ENCODE data around the gene M1AP.

M1AP gene

DNA sequence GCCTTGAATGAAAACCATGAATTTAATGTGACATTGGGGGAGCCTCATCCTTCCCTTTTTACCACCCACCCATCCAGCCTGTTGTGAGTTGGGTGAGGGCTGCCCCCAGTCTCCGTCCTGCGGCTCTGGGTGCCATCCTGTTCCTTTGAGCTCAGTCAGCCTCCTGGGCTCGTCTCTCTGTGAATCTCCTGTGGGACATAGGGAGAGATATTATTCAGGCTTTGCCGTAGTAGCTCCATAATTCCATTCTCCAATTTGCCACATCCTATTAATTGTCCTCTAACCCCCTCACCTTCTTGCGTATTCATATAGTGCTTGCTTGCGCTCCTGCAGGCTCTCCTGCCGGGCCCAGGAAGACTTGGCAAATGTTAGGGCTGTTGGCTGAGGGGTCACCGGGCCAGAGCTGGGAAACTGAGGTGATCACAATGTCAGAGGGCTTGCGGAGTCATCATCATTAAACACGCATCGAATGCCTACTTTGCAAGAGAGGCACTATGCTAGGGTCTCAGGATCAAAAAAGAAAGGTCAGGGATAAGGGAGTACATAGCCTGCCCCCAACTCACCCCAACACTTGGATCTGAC, 121.4 kb downstream of the M1AP start:
- peak overlapping the region; percentile 99 for H3K4me3 Mint-ChIP-seq
- peaks cover 4% of the 10 kb centered on the region for H3K27me3 Mint-ChIP-seq
- no peaks in the 10 kb centered on the region for H3K9me3 Mint-ChIP-seq
- no peak overlapping the region for H3K27ac Mint-ChIP-seq
- peaks cover 43% of the 10 kb centered on the region for H3K4me1 Mint-ChIP-seq (ENCODE audit: low read depth)
- H3K36me3 Mint-ChIP-seq (ENCODE audit: low read depth), result peaks cover 49% of the 10 kb centered on the region

DNA sequence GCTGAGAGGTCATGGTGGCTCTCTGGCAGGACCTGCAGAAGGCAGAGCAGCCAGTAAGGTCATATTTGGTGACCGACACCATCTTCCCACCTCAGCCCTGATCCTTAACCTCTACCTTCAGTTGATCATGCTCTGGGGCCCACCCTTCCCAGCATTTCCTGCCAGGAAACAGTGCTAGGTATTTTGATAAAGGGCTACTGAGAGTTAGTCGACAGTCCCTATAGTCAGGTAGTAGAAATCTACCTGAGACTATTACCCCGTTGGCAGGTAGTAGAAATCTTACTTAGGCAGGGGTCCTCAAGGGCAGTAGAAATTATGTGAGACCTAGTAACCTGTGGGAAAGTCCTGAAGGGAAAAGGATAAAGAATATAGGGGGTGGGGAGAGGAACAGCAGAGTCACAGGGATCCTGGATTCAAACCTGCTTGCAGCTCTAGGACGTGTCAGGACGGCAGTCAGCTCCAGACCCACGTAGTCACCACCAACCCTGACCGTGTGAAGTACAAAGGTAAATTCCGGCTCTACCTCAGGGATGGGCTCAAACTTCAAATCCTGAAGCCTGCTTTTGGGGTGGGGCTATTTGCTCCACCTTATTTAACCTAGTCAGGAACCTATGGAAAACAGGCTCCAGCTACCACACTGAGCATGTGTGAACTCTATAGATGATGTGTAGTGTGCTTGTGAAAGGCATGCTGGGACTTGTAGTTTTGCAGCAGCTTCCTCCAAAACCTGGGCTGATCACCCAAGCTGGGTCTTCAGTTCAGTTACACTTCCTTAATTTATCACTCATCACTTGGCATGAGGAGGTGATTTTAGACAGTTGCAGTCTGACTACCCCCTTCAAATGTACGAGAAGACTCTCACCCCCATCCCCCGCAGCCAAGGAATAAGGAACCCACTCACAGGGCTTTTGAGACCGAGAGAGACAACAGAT, 122.1 kb downstream of the M1AP start, which contains the start of gene DQX1:
Gene DQX1, minus strand, starts transcription at position 515 of the 932 bp plus-strand sequence. Its CDS starts 502 bp downstream, at position 13.
- no peaks in the 10 kb centered on the region for H3K9me3 Mint-ChIP-seq
- H3K4me1 Mint-ChIP-seq (ENCODE audit: low read depth), result peaks cover 35% of the 10 kb centered on the region
- peak within 1 kb of the TSS; percentile 99 for H3K4me3 Mint-ChIP-seq
- no peak within 1 kb of the TSS for H3K27ac Mint-ChIP-seq
- peaks cover 4% of the 10 kb centered on the region for H3K27me3 Mint-ChIP-seq
- H3K36me3 Mint-ChIP-seq (ENCODE audit: low read depth), result peaks cover 42% of the 10 kb centered on the region

DNA sequence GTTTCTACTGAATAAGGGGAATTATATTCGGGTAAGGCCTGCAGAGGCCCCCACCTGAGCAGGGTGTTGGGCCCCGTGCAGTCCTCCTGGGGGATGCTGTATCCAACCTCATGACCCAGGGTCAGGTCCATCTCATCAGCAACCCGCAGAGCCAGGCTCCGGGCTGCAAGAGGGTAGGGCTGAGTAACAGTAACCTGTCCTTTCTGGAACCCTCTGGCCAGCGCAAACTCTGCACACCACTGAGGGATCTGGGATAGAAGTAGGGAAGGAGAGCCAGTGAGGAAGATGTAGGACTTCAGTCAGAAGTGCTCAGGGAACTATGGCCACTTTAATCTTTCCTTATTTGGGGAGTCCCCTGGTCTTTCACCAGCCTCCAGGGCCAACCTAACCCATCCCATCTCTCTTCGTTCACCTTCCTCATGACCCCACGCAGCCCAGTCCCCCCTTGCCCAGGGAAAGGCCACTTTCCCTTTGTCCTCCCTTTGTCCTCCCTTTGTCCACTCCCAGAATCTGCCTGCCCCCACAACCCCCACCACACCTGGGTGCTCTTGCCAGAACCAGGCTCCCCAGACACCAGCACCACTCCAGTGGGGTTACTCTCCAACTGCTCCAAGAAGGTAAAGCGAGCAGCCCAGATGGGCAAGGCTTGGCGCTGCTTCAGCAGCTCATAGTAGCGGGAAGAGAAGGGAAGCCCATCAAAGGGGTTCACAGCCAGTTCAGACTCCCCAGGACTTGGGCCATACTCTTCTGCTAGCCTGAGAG, 123.0 kb downstream of the M1AP start:
- Mint-ChIP-seq H3K27me3 (peaks cover 8% of the 10 kb centered on the region), H3K9me3 (no peaks in the 10 kb centered on the region), H3K36me3 (ENCODE audit: low read depth) (peaks cover 36% of the 10 kb centered on the region), H3K27ac (no peak overlapping the region), H3K4me3 (no peak overlapping the region), H3K4me1 (ENCODE audit: low read depth) (peaks cover 30% of the 10 kb centered on the region)

DNA sequence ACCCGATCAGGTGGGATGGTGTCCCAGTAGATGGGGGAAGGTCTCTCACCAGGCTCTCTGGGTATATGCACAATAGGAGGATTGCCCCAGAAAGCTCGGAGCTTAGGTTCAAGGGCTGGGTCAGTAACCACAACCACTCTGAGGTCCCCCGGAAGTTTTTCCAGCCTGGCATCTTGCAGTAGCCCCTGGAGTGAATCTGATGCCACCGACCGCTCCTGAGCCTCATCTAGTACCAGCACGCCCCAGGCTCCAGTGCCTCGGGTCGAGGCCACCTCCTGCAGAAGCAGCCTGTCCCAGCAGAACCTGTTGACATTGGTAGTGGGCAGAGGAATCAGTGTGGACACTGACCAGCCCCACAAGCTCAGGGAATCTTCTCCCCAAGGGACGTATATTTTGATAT, 124.1 kb downstream of the M1AP start:
- H3K36me3 Mint-ChIP-seq (ENCODE audit: low read depth), result peaks cover 33% of the 10 kb centered on the region
- no peak overlapping the region for H3K27ac Mint-ChIP-seq
- H3K27me3 Mint-ChIP-seq, result peaks cover 20% of the 10 kb centered on the region
- H3K9me3 Mint-ChIP-seq, result no peaks in the 10 kb centered on the region
- peaks cover 30% of the 10 kb centered on the region for H3K4me1 Mint-ChIP-seq (ENCODE audit: low read depth)
- H3K4me3 Mint-ChIP-seq, result no peak overlapping the region

DNA sequence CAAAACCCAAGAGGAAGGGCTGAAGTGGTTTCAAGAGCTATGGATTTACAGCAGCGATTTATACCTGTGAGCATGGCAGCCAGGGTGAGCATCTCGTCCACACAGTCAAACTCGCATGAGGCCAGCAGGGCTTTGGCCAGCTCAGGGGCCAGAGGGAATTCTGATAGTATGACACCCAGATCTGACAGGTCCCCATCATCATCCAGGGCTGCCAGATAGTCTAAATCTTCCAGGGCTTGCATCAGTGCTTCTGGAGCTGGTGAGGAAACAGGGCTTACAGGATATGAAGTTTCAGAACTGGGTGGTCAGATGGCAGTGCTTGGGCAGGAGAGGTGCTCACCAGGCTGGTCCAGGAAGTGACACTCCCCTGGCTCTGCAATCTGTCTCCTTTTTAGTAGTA, 125.6 kb downstream of the M1AP start:
- no peak overlapping the region for H3K27ac Mint-ChIP-seq
- no peaks in the 10 kb centered on the region for H3K9me3 Mint-ChIP-seq
- H3K36me3 Mint-ChIP-seq (ENCODE audit: low read depth), result peaks cover 18% of the 10 kb centered on the region
- no peak overlapping the region for H3K4me3 Mint-ChIP-seq
- peaks cover 35% of the 10 kb centered on the region for H3K27me3 Mint-ChIP-seq
- peaks cover 15% of the 10 kb centered on the region for H3K4me1 Mint-ChIP-seq (ENCODE audit: low read depth)

DNA sequence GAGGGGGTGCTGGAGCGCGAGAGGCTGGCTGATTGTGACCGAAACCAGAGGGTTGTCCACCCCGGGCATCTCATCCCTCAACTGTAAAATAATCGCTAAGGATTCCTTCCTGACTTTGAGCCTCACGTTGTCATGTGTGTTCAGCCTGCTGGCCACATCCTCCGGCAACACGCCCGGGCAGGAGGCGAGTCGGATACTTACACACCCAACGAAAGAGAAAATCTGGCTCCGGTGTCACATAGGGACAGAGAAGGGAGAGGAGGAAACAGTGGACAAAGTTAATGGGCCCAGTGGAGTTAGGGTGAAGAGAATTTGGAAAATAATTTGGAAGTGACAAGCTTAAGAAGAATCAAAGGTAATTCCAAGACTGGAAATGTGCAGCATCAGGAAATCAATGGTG, 131.5 kb downstream of the M1AP start:
- peaks cover 74% of the 10 kb centered on the region for H3K27me3 Mint-ChIP-seq
- H3K27ac Mint-ChIP-seq, result peak overlapping the region; percentile 14
- H3K9me3 Mint-ChIP-seq, result no peaks in the 10 kb centered on the region
- H3K4me1 Mint-ChIP-seq (ENCODE audit: low read depth), result peaks cover 25% of the 10 kb centered on the region
- peak overlapping the region; percentile 58 for H3K4me3 Mint-ChIP-seq
- H3K36me3 Mint-ChIP-seq (ENCODE audit: low read depth), result no peaks in the 10 kb centered on the region

DNA sequence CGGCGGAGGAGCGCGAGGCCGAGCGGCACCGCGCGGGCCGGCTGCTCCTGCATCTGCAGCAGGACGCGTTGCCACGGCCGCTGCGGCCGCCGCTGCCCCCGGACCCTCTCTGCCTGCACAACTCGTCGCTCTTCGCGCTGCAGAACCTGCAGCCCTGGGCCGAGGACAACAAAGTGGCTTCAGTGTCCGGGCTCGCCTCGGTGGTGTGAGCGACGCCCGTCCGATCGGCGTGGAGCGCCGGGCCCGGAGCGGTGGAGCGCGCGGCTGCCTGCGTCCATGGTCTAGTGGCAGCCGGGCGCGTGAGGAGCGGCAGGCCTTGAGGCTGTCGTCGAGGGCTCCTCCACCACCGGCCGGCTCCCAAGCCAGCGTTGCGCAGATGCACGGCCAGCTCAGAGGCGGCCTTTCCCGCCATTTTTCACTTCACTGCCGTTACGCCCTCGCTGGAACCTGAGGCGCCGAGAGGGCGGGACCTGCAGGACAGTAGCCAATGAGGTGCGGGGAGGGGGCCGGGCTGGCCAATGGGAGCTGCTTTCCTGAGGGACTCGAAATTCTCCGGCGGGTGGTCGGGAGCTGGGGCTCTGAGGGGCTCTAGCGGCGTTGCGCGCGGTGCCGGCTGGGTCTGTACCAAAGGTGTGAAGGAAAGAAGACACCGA, 132.0 kb downstream of the M1AP start:
- peaks cover 79% of the 10 kb centered on the region for H3K27me3 Mint-ChIP-seq
- H3K27ac Mint-ChIP-seq, result no peak overlapping the region
- peaks cover 25% of the 10 kb centered on the region for H3K4me1 Mint-ChIP-seq (ENCODE audit: low read depth)
- no peaks in the 10 kb centered on the region for H3K9me3 Mint-ChIP-seq
- no peaks in the 10 kb centered on the region for H3K36me3 Mint-ChIP-seq (ENCODE audit: low read depth)
- H3K4me3 Mint-ChIP-seq, result peak overlapping the region; percentile 58

DNA sequence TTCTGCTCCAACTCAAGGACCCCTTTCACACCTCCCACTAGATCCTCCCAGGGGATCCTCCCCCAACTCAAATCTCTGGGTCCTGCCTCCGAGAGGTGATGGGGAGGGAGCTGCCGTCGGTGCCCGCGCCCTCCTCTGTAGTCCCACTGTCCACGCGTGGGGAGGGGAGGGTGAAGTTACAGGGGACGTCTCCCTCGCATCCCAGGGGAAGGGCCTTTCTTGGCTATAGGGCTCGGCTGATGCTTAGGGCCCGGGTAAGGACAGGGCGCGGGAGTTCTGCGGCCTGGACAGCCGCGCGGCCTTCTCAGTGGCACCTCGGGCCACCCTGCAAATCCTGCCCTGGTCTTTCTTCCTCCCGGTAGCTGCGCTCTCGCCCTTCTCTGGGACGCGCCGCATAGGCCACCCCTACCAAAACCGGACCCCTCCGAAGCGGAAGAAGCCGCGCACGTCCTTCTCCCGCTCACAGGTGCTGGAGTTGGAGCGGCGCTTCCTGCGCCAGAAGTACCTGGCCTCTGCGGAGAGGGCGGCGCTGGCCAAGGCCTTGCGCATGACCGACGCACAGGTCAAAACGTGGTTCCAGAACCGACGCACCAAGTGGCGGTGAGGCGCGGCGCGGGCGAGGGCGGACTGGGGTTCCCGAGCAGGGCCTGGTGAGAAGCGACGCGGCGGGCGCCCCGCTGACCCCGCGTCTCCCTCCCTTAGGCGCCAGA, 132.7 kb downstream of the M1AP start:
- Mint-ChIP-seq H3K4me1 (ENCODE audit: low read depth) (peaks cover 25% of the 10 kb centered on the region), H3K4me3 (peak overlapping the region; percentile 56), H3K36me3 (ENCODE audit: low read depth) (no peaks in the 10 kb centered on the region), H3K27me3 (peaks cover 82% of the 10 kb centered on the region), H3K27ac (no peak overlapping the region), H3K9me3 (no peaks in the 10 kb centered on the region)

DNA sequence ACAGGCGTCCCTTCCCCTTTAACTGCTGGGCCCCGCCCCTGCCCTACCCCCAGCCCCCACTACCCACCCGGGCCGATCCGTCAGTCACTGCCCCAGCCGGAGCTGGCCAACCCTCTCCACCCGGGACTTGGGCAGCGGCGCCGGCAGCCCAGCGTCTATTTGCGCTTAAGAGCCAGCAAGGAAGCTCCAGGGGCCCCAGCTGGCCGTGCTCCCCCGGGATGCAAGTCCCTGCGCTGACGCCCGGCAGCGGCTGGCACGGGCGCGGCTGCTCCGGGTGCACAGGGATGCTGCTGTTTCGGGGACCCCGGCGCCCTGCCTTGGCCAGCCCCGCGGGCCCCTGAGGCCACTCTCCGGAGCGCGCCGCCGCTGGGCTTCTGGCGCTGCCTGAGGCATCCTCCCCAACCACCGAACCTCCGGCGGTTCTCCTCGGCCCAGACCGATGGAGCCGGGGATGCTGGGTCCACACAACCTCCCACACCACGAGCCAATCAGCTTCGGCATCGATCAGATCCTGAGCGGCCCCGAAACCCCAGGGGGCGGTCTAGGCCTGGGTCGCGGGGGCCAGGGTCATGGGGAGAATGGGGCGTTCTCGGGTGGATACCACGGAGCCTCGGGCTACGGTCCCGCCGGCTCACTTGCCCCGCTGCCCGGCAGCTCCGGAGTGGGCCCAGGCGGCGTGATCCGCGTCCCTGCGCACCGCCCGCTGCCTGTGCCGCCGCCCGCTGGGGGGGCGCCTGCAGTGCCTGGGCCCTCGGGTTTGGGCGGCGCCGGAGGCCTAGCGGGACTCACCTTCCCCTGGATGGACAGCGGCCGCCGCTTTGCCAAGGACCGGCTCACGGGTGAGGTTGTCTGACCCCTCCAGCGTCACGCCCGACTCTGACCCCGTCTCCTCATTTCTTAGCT, 133.5 kb downstream of the M1AP start, which contains the start of gene TLX2:
Gene TLX2, plus strand, starts transcription at position 83 of the 903 bp plus-strand sequence. Its CDS starts 357 bp downstream, at position 440.
- H3K27me3 Mint-ChIP-seq, result peaks cover 79% of the 10 kb centered on the region
- H3K9me3 Mint-ChIP-seq, result no peaks in the 10 kb centered on the region
- H3K36me3 Mint-ChIP-seq (ENCODE audit: low read depth), result no peaks in the 10 kb centered on the region
- H3K27ac Mint-ChIP-seq, result no peak within 1 kb of the TSS
- H3K4me1 Mint-ChIP-seq (ENCODE audit: low read depth), result peaks cover 25% of the 10 kb centered on the region
- H3K4me3 Mint-ChIP-seq, result peak within 1 kb of the TSS; percentile 56

DNA sequence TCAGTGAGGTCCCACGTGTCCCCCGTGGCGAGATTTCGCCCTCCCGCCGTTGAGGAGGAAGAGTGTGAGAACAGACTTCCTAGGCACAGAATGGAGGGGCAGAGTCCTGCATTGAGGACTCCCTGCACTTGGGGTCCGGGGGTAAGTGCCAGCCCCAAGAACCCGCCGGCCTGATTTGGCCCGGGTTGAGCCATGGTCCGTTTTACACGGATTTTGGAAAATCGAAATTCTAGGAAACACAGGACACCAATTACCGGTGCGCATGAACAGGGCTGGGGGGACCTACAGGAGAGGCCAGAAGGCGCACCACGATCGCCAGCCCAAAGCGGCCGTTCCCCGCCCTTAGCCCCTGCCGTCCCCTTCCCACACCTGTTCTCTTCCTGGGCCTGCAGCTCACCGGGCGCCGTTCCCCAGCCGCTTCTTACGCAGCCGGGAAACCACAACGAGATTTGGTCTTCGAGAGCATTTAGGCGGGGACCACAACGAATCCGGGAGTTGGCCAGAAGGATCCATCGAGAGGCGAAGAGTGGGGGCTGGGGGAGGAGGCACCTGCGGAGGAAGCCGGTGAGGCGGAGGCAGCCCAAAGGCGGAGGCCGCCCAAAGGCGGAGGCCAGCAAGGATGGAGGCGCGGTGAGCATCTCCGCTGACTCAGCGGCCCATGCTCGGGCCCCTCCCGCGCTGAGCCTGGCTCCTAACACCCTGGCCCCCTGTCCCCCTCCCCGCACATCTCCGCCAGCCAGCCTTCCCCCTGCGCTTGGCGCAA, 134.3 kb downstream of the M1AP start:
- Mint-ChIP-seq H3K9me3 (no peaks in the 10 kb centered on the region), H3K27ac (no peak overlapping the region), H3K4me3 (peak overlapping the region; percentile 13), H3K36me3 (ENCODE audit: low read depth) (no peaks in the 10 kb centered on the region), H3K27me3 (peaks cover 73% of the 10 kb centered on the region), H3K4me1 (ENCODE audit: low read depth) (peaks cover 25% of the 10 kb centered on the region)

DNA sequence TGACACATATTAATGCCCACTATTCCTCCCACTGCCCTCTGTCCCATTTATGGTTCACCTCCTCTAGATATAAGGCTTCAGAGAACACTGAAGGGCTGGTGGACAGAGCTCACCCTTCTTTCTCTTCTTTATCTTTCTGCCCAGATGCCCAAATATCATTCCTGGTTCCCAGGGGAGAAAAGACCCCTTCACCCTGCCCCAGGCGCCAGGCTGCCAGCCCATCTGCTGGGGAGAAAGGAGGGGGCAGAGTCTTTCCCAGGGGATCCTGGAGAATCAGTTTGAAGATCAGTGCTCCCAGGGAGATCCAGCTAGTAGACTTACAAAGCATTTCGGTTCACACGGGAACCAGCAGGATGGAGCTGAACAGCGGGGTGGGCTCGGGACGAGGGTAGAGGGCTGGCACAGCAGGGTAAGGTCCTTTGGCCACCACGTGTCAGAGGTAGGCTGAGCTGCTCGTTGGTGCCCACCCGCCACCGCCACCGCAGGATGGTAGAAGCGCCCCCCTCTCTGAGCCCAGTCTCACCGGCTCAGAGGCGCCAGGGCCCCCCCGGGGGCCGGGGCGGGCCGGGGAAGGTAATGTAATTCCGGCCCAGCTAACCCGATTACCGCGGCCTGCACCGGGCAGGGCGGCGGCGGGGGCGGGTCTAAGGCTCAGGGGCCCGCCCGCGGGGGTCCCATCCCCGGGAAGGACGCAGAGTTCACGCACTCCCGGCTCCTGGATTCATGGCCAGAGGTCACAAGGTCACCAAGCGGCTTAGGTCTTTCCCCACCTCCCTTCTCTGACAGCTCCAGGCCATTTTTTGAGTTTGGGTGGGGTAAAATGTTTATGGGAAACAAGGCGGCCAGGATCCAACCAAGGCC, 135.2 kb downstream of the M1AP start:
- H3K9me3 Mint-ChIP-seq, result no peaks in the 10 kb centered on the region
- H3K4me1 Mint-ChIP-seq (ENCODE audit: low read depth), result peaks cover 32% of the 10 kb centered on the region
- H3K4me3 Mint-ChIP-seq, result no peak overlapping the region
- H3K27ac Mint-ChIP-seq, result no peak overlapping the region
- no peaks in the 10 kb centered on the region for H3K36me3 Mint-ChIP-seq (ENCODE audit: low read depth)
- H3K27me3 Mint-ChIP-seq, result peaks cover 64% of the 10 kb centered on the region

Data from stimulated activated naive CD8-positive, alpha-beta T cell treated with anti-CD3 and anti-CD28 coated beads, Interleukin-15, Interleukin-2, amounts not matched to agents 100 ng/mL and 50 ng/mL, for 24 hours (primary cell).